ENCODE measurements around the gene CHRNB1. TPM values are rescaled to one million over a fixed set of nuclear protein-coding genes. Genes with fewer than 3 reads are reported as not detected.

Gene CHRNB1
- total RNA-seq, 1 donor from 2014 or later: 9.7 TPM

- no peak for TF ChIP-seq CTCF (IDR thresholded peaks at IDR 0.05; ENCODE audit: insufficient read depth, low read length, severe bottlenecking)
Measured at GRCh38 chr17:7440113-7440833, 4.6 kb upstream of the CHRNB1 start.

GRCh38 chr17:7440834-7441195, 4.0 kb upstream of the CHRNB1 start:
- TF ChIP-seq CTCF (IDR thresholded peaks at IDR 0.05; ENCODE audit: insufficient read depth, low read length, severe bottlenecking): no peak
- no peak for FAIRE-seq
- peak overlapping the region; percentile 57 for H3K4me3 ChIP-seq (ENCODE audit: low read depth, low read length)

More at GRCh38 chr17:7440113-7440833, 4.6 kb upstream of the CHRNB1 start:
- Histone ChIP-seq H3K4me3 (ENCODE audit: low read depth, low read length) (peak overlapping the region; percentile 57), H3K27me3 (ENCODE audit: control insufficient read depth, insufficient read depth, low read length) (no peaks in the 10 kb centered on the region), H3K36me3 (ENCODE audit: control insufficient read depth, insufficient read depth, low read length) (peaks cover 2% of the 10 kb centered on the region)
- peak; percentile 25 for DNase-seq (ENCODE audit: low read depth)
- no peak for FAIRE-seq

GRCh38 chr17:7441266-7441665, 3.6 kb upstream of the CHRNB1 start:
- Histone ChIP-seq H3K4me3 (ENCODE audit: low read depth, low read length) (no peak overlapping the region), H3K36me3 (ENCODE audit: control insufficient read depth, insufficient read depth, low read length) (peaks cover 2% of the 10 kb centered on the region), H3K27me3 (ENCODE audit: control insufficient read depth, insufficient read depth, low read length) (no peaks in the 10 kb centered on the region)
- no peak for DNase-seq (ENCODE audit: low read depth)
- no peak for FAIRE-seq
- TF ChIP-seq CTCF (IDR thresholded peaks at IDR 0.05; ENCODE audit: insufficient read depth, low read length, severe bottlenecking): no peak

More at GRCh38 chr17:7440834-7441195, 4.0 kb upstream of the CHRNB1 start:
- peaks cover 2% of the 10 kb centered on the region for H3K36me3 ChIP-seq (ENCODE audit: control insufficient read depth, insufficient read depth, low read length)
- DNase-seq (ENCODE audit: low read depth): peak; percentile 25
- no peaks in the 10 kb centered on the region for H3K27me3 ChIP-seq (ENCODE audit: control insufficient read depth, insufficient read depth, low read length)

- no peak for DNase-seq (ENCODE audit: low read depth)
- no peak for FAIRE-seq
- TF ChIP-seq CTCF (IDR thresholded peaks at IDR 0.05; ENCODE audit: insufficient read depth, low read length, severe bottlenecking): no peak
Measured at GRCh38 chr17:7442142-7442541, 2.7 kb upstream of the CHRNB1 start.

GRCh38 chr17:7443499-7444485, 1.1 kb upstream of the CHRNB1 start:
- Histone ChIP-seq H3K27me3 (ENCODE audit: control insufficient read depth, insufficient read depth, low read length) (no peaks in the 10 kb centered on the region), H3K36me3 (ENCODE audit: control insufficient read depth, insufficient read depth, low read length) (peaks cover 2% of the 10 kb centered on the region), H3K4me3 (ENCODE audit: low read depth, low read length) (no peak overlapping the region)
- peak; percentile 95 for DNase-seq (ENCODE audit: low read depth)
- peak; percentile 80 for FAIRE-seq
- no peak for TF ChIP-seq CTCF (IDR thresholded peaks at IDR 0.05; ENCODE audit: insufficient read depth, low read length, severe bottlenecking)

More at GRCh38 chr17:7442142-7442541, 2.7 kb upstream of the CHRNB1 start:
- peaks cover 2% of the 10 kb centered on the region for H3K36me3 ChIP-seq (ENCODE audit: control insufficient read depth, insufficient read depth, low read length)
- no peak overlapping the region for H3K4me3 ChIP-seq (ENCODE audit: low read depth, low read length)
- no peaks in the 10 kb centered on the region for H3K27me3 ChIP-seq (ENCODE audit: control insufficient read depth, insufficient read depth, low read length)

All from bronchial epithelial cell (primary cell).